ENCODE data around the gene WNT7B.

The WNT7B gene

DNA sequence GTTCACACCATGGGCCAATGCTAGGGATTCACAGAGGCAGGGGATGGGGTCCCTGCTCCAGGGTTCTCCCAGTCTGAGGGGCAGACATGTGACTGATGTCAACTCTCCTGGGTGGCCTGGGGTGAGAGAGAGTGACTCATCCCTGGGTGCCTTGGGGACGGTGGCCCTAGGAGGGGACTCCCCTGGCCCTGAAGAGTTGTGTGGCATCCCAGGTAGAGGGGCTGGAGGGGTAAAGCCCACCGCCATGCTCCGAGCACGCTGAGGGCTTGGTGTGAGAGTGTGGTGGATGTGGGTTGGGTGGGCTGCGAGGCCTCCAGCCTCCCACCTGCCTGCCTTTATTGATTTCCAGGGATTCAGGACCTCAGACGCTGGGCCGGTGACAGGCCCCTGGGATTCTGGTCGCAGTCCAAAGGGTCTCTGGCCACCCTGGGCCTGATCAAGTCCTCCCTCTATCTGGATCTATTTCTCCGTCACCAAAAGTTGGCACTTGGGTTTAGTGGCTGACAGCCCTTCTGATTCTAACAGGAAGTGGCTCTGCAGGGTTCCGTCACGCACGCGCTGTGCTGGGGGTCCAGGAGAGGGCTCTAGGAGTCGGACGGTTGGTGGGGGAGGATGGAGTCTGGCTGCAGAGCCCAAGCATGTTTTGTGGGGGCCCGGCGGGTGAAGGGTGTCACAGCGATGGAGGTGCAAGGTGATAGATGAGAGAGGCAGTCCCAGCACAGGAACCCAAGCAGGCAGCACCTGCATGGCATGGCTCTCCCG lies 27.3 kb upstream of the WNT7B start:
- FAIRE-seq (no peak), DNase-seq (ENCODE audit: insufficient read length, low spot score) (no peak)
- no peak for TF ChIP-seq POLR2A (IDR thresholded peaks at IDR 0.05; ENCODE audit: low read depth, low read length)

DNA sequence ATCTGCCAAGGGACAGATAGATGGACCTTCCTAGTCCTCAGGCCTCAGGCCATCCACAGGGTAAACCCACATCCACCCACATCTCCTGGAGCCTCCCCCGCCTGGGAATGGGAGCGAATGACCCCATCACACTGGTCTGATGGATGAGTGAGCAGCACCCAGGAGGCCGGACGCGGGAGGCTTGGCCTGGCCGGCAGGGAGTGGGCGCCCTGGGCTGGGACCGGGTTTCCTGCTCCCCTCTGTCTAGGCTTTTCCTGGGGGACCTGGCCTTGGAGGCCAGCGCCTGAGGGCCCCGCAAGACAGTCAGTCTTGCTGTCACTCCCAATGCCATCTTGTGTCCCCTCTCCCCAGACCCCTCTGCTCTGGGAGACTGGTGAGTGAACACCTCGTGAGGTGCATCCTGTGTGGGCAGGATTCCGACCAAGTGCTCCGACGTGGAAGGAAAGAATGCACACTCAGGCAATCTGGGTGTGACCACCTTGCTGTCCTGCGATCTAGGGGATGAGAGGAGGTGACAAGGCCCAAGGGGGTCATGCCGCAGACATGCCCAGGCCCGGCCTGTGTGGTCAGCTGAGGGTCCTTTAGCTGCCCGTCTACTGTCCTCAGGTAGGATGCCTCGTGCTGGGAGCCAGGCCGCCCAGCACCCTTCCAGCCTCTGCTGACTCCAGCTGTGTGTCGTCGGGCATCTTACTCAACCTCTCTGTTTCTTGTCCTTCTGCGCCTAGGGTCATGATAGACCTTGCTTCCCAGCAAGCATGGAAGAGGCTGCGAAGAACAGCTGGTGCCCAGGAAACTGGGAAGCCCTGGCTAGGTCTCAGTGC lies 26.5 kb upstream of the WNT7B start:
- FAIRE-seq = no peak
- TF ChIP-seq POLR2A (IDR thresholded peaks at IDR 0.05; ENCODE audit: low read depth, low read length) = 0 out of 2 replicates have a peak, but pooled peaks have one; percentile 22

DNA sequence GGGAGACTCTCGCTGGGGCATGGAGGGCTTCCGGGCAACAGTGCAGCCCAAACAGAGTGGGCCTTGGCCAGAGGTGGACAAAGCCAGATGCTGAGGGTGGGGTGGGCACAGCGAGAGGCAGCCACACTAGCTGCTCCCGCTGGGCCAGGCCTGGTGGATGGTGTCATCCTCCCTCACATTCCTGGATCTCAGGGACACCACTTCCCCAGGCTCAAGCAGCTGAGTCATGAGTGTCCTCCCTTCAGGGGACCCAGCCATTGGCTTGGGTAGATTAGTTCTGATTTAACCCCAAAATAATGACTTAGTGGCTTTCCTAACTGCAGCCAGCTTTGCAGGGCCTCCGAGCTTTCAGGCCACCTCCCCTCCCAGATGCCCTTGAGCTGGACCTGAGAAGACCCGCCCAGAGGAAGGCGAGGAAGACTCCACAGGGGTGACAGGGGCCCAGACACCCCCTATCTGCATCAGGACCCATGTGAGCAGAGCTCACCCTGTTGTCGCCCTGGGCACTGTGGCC lies 25.9 kb upstream of the WNT7B start:
- no peak for TF ChIP-seq POLR2A (IDR thresholded peaks at IDR 0.05; ENCODE audit: low read depth, low read length)
- FAIRE-seq (no peak), DNase-seq (ENCODE audit: insufficient read length, low spot score) (peak; percentile 71)

More for the DNA sequence above, 26.5 kb upstream of the WNT7B start:
- DNase-seq (ENCODE audit: insufficient read length, low spot score) = peak; percentile 55

DNA sequence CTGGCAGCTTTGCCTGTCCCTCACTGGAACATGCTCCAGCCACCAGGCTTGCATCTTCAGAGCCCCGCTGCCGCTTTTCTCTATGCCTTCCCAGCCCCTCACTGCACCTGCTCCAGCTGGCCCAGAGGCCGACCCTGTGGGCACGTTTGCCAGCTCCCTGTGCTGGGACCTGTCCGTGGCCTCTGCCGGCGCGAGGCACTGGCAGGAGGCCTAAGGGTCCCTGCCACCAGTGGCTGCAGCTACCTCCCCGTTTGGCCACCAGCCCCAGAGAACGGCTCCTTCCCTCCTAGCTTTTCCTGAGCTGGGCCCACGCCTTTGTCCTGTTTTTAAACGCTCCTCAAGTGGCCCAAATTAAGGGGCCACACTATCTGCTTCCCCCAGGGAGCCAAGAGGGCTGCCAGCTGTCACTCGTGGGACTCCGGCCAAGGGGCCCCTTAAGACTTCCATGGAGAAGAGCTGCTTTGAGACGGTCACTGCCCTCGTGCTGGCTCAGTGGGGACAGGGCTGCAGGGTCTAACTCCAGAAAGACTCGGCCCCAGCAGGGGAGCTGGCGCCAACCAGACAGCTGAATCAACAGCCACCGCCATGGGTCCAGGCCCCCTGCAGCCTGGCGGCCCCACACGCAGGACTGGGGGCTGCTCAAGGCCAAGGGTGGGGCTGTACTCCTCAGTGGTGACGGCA lies 24.6 kb upstream of the WNT7B start:
- FAIRE-seq (no peak), DNase-seq (ENCODE audit: insufficient read length, low spot score) (no peak)
- TF ChIP-seq POLR2A (IDR thresholded peaks at IDR 0.05; ENCODE audit: low read depth, low read length) = no peak

DNA sequence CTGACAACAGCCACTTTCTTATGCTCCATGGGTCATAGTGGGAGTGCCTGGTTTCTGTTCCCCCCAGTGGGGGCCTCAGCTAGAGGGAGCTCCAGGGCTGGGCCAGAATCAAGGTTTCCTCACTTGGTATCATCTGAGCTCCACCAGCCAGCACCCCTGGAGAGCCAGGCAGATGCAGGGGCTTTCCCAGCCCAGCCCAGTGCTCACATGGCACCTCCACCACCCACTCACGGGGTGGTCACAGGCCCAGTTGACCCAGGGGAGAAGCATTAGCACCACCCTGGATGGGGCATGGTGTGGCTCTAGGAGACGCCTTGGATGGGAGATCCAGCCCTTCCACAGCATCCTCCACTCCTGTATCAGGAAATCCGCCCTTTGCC lies 24.1 kb upstream of the WNT7B start:
- no peak for DNase-seq (ENCODE audit: insufficient read length, low spot score)

DNA sequence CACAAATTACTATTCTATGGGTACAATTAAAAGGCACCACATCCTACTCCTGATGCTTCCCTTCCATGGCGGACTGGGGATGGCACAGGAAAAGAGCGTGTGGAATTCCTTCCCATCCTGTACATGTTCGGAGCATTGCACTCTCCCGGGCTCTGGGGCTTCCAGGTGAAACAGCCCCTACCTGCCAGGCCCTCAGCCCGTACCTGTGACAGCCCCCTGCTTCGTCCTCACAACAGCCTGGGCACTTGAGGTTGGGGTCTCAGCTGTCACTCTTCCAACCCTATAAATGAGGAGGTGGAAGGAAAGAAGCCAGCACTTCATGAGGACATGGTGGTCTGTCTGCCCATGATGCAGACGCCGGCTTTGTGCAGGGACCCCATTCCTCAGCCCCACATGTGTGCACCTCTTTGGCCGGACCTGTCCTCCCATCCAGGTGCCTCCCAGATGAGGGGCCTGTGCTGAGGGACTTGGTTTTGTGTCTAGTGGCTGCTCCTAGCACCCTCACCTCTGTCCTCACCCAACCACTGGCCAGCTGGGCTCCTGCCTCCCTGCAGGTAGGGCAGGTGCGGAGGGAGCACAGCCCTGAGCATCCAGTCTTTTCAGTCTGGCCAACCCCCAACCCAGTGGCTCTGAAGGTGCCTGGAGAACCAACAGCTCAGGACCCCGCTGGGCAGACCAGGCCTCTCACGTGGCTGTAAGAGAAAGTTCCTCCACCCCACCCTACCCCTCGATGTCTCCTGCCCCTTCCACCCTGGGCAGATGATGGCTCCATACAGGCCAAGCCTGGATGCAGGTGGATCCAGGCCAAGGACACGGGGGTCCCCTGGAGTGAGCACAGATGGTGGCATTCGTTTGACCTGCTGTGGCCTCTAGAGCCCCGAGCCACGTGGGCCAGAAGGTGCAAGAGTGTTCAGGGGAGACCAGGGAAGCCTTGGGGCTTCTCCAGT lies 23.4 kb upstream of the WNT7B start:
- no peak for FAIRE-seq

More for the DNA sequence above, 24.1 kb upstream of the WNT7B start:
- TF ChIP-seq POLR2A (IDR thresholded peaks at IDR 0.05; ENCODE audit: low read depth, low read length) = no peak; the same call in 1 of the 2 replicates
- FAIRE-seq = no peak

DNA sequence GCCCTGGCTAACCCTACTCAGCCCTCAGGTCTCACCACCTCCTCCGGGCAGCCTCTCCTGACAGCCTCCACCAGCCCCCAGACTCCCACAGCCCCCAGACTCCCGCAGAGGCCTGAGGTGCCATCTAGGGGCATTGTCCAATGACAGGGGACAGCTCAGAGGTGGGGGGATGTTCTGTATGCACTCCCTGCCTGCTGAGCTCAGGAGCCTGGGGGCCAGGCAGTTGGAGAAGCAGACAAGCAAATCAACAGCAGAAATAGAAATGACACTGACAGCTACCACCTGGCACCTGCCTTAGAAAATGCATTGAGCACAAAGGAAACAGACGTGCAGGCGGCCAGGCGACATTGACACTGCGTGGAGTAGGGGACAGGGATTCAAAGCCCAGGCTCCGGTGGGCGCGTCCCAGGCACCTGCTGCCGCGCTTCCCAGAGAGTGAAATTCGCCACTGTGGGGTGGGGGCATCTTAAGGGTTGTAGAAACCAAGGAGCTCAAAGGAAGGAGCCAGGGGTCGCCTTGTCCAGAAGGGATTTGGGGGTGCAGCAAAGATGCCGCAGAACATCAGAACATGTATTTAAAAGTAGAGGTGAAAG lies 22.5 kb upstream of the WNT7B start:
- FAIRE-seq = no peak
- no peak for DNase-seq (ENCODE audit: insufficient read length, low spot score)
- no peak for TF ChIP-seq POLR2A (IDR thresholded peaks at IDR 0.05; ENCODE audit: low read depth, low read length)

More for the DNA sequence above, 23.4 kb upstream of the WNT7B start:
- no peak for DNase-seq (ENCODE audit: insufficient read length, low spot score)
- TF ChIP-seq POLR2A (IDR thresholded peaks at IDR 0.05; ENCODE audit: low read depth, low read length) = no peak

DNA sequence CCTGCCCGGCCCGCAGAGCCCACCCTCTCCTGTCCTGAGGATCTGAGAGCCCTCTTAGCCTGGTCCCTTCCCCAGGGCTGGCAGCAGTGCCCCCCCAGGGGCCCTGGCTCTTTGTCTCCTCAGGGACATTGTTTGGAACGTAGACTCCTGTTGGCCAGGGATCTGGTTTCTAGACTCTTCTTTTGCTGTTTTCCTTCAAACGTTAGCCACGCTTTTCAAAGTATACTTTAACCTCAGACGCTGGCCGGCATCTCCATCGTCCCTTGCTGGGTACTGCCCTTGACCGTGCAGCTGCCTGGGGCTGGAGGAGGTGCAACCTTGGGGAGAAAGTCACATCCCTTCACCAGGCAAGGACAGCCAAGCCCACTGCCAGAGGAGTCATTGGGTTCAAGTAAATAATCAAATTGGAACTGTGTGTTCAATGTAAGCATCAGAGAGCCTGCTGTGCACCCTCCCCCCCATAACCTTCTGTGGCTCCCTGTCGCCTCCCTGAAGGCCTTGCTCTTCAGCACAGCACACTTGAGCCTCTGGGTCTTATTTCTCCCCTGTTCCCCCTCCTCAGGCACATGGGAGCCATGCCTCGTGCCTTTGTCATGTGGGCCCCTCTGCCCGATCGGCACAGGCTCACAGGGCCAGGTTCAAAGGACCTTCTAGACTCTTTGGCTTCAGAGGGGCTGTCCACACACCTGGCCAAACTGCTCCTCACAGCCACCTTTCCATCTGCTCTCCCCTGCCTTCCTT lies 21.8 kb upstream of the WNT7B start:
- FAIRE-seq = no peak
- DNase-seq (ENCODE audit: insufficient read length, low spot score) = no peak
- TF ChIP-seq POLR2A (IDR thresholded peaks at IDR 0.05; ENCODE audit: low read depth, low read length) = no peak

DNA sequence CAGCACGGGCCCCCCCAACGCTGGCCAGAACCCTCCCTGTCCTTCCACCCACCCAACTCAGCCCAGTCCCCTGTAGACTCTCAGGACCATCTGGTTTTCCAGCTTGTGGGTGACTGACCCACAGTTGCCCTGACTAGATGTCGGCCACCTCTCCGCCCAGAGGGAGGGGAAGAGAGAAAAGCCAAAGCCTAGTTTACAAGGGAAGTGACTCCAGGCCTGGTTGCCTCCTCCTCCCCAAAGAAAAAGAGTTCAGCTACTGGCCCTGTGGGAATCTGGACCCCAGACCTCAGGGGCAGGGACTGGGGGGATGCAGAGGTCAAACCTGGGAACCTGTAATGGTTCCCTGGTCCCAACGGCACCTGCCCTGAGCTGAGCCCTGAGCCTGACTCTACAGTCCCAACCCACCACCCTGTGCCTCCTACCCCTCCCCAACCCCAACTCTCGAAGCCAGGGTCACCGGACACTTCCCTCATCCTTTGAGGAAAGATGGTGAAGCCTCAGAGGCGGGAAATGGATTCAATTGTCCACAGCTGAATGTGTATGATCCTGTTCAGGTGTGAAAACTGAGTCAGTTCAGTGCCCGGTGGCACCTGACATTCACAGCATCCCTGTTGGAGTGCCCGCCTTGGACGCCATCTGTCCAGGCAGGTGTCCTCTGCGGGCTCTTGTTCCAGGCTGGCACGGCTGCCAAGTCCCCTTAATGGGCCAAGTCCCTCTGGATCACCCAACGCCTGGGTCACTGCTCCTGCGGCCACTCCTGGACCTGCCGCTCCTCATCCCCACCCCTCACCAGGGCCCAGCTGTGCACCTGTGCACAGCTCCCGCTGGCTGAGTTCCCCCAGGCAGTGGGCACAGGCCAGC lies 21.0 kb upstream of the WNT7B start:
- no peak for TF ChIP-seq POLR2A (IDR thresholded peaks at IDR 0.05; ENCODE audit: low read depth, low read length)
- FAIRE-seq (no peak), DNase-seq (ENCODE audit: insufficient read length, low spot score) (no peak)

DNA sequence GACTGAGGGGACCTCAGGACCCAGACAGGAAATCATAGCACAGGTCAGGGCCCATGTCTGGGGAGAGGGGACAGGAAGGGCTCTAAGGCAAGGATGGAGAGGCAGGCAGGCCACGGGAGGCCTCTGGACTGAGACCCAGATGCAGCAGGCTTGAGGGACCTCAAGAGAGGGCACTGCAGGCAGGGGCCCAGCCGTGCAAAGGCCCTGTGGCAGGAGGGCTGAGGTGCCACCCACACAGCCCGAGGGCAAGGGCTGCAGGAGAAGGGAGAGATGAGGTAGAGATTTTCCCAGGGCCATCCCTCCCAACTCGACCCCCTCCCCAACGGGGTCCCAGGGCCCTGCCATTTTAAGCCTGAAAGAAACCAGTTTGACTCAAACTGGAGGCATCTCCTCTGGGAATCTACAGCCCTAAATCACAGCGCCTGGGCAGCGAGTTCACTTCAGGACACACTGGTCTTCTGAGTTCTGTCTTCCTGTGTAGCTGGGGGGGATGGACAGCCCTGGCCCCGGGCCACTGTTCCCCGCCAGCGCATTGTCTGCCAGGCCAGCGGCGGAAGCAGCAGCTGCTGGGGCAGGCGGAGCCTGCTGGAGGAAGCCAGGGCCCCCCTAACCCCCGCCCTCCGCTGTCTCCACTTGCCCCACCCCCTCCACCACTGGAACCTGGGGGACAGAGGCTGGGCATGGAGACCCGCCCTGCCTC lies 20.3 kb upstream of the WNT7B start:
- FAIRE-seq (no peak), DNase-seq (ENCODE audit: insufficient read length, low spot score) (peak; percentile 66)

More for the DNA sequence above, 20.3 kb upstream of the WNT7B start:
- TF ChIP-seq POLR2A (IDR thresholded peaks at IDR 0.05; ENCODE audit: low read depth, low read length) = peak; percentile 27; the same call in 1 of the 2 replicates

Measured in H54 (cell line).